Measurements from ENCODE around the gene C16orf46. TPM values are rescaled to one million over a fixed set of nuclear protein-coding genes. Genes with fewer than 3 reads are reported as not detected.

C16orf46 gene
- total and polyA plus RNA-seq, 2 of the 13 experiments (the other 11 are each of a cell fraction or from before 2014, with no cell fraction given) = 0.38 to 0.55 TPM

GRCh38 chr16:81095953-81096714 is 19.1 kb upstream of the C16orf46 start, which contains the start of gene GCSH (continued):
- TF ChIP-seq ZBTB10 (CRISPR knock-in tag; IDR thresholded peaks at IDR 0.05; ENCODE audit: borderline replicate concordance) (peak; percentile 58; the same call in 1 of the 2 replicates), CBX1 (IDR thresholded peaks at IDR 0.05; ENCODE audit: low read depth) (no peak), MED8 (CRISPR knock-in tag; IDR thresholded peaks at IDR 0.05; ENCODE audit: insufficient replicate concordance) (no peak), IRX3 (CRISPR knock-in tag; IDR thresholded peaks at IDR 0.05; ENCODE audit: borderline replicate concordance, low read depth) (peak; percentile 63; the same call in 1 of the 2 replicates), GZF1 (CRISPR knock-in tag; IDR thresholded peaks at IDR 0.05) (0 out of 2 replicates have a peak, but pooled peaks have one; percentile 62), CHCHD3 (CRISPR knock-in tag; IDR thresholded peaks at IDR 0.05) (peak; percentile 98), ZNF766 (CRISPR knock-in tag; IDR thresholded peaks at IDR 0.05; ENCODE audit: borderline replicate concordance) (peak; percentile 55; the same call in 1 of the 2 replicates), HNF1B (CRISPR knock-in tag; IDR thresholded peaks at IDR 0.05) (no peak), REL (CRISPR knock-in tag; conservative IDR thresholded peaks at IDR 0.05) (no peak), MIER3 (CRISPR knock-in tag; IDR thresholded peaks at IDR 0.05; ENCODE audit: borderline replicate concordance) (peak; percentile 66; the same call in 1 of the 2 replicates), ZHX1 (CRISPR knock-in tag; IDR thresholded peaks at IDR 0.05; ENCODE audit: low read depth) (peak; percentile 56; the same call in 1 of the 2 replicates), PHF5A (CRISPR knock-in tag; IDR thresholded peaks at IDR 0.05; ENCODE audit: low read depth, unreplicated experiment) (no peak), NCOA2 (CRISPR knock-in tag; IDR thresholded peaks at IDR 0.05) (peak; percentile 15; the same call in 1 of the 2 replicates), NFYC (CRISPR knock-in tag; IDR thresholded peaks at IDR 0.05) (peak; percentile 89), HMG20A (CRISPR knock-in tag; IDR thresholded peaks at IDR 0.05; ENCODE audit: borderline replicate concordance) (no peak), HNRNPLL (IDR thresholded peaks at IDR 0.05; ENCODE audit: low read depth, low read length, poor library complexity, severe bottlenecking) (peak; percentile 97), ZNF17 (CRISPR knock-in tag; IDR thresholded peaks at IDR 0.05) (no peak), HNRNPL (IDR thresholded peaks at IDR 0.05; ENCODE audit: low read depth, low read length) (0 out of 2 replicates have a peak, but pooled peaks have one; percentile 2), ARID2 (CRISPR knock-in tag; IDR thresholded peaks at IDR 0.05; ENCODE audit: borderline replicate concordance) (peak; percentile 86; the same call in 1 of the 2 replicates)

Data from HepG2 (cell line).